K562 (cell line): ENCODE data around the gene ABCB10. TPM values are rescaled to one million over a fixed set of nuclear protein-coding genes. Genes with fewer than 3 reads are reported as not detected.
A peak's percentile ranks its signal among the peaks of the same experiment; 100 is the strongest.

Experiments
- BACH1 ChIP-seq: fragments of 200-800 bp; sonication (Bioruptor generic); IDR thresholded peaks from 2 replicates; pipeline ENCODE4 v1.6.1; 2016; ENCODE audit warnings: missing genetic modification characterization, missing compliant biosample characterization
- CBFA2T2 ChIP-seq: fragments of 450-650 bp; conservative IDR thresholded peaks from 2 replicates; pipeline ENCODE4 v1.6.1; 2017; ENCODE audit warnings: mild to moderate bottlenecking
- GTF2B ChIP-seq: IDR thresholded peaks from 2 replicates; pipeline ENCODE4 v1.6.1; 2011; ENCODE audit not compliant: insufficient read length; ENCODE audit errors: extremely low read depth
- GTF2E2 ChIP-seq: fragments of 200-800 bp; sonication (Bioruptor generic); IDR thresholded peaks from 2 replicates; pipeline ENCODE4 v1.6.1; 2016; ENCODE audit warnings: missing genetic modification characterization, missing compliant biosample characterization
- GTF3C2 ChIP-seq: IDR thresholded peaks from 3 replicates; pipeline ENCODE4 v1.6.1; 2011; ENCODE audit warnings: borderline replicate concordance, mild to moderate bottlenecking, moderate library complexity; ENCODE audit not compliant: insufficient read length; ENCODE audit errors: extremely low read depth
- KDM5B ChIP-seq: fragments of 200-600 bp; sonication (generic); IDR thresholded peaks from 2 replicates; pipeline ENCODE4 v1.6.1; 2012; ENCODE audit warnings: low read depth, mild to moderate bottlenecking, moderate library complexity, low read length, control low read depth, inconsistent platforms; ENCODE audit not compliant: insufficient replicate concordance
- NR4A1 ChIP-seq, 2 experiments: fragments of 250-450 bp in 1 of 2; fragments of 450-650 bp in 1 of 2; sonication (Bioruptor Pico) in 1 of 2; IDR thresholded peaks; 2 replicates each; pipeline versions ENCODE4 v1.4.0 to v1.6.1; 2016 to 2020; ENCODE audit warnings: mild to moderate bottlenecking in 2 of 2, missing compliant biosample characterization in 1 of 2, missing genetic modification characterization in 1 of 2, moderate library complexity in 1 of 2
- RREB1 ChIP-seq: fragments of 250-450 bp; sonication (Bioruptor Pico); IDR thresholded peaks from 2 replicates; pipeline ENCODE4 v1.4.0; 2020
- SMARCA5 ChIP-seq: fragments of 450-650 bp; IDR thresholded peaks from 2 replicates; pipeline ENCODE4 v1.6.1; 2016
- TAL1 ChIP-seq: fragments of 450-650 bp; IDR thresholded peaks from 2 replicates; pipeline ENCODE4 v1.6.1; 2016; ENCODE audit warnings: mild to moderate bottlenecking
- ZHX1 ChIP-seq: fragments of 150-350 bp; conservative IDR thresholded peaks from 2 replicates; pipeline ENCODE4 v1.6.1; 2014; ENCODE audit warnings: low read length
- ZNF133 ChIP-seq: fragments of 250-450 bp; sonication (Bioruptor Pico); IDR thresholded peaks from 2 replicates; pipeline ENCODE4 v1.4.0; 2020; ENCODE audit warnings: mild to moderate bottlenecking
- ZNF311 ChIP-seq: fragments of 250-450 bp; sonication (Bioruptor Pico); IDR thresholded peaks from 2 replicates; pipeline ENCODE4 v1.4.0; 2020; ENCODE audit warnings: mild to moderate bottlenecking, moderate library complexity
- ZNF354B ChIP-seq: fragments of 250-450 bp; sonication (Bioruptor Pico); IDR thresholded peaks from 2 replicates; pipeline ENCODE4 v1.4.0; 2020
- polyA plus RNA-seq, 8 experiments: library from polyadenylated mRNA; depleted of rRNA in 4 of 8; stranded (reverse) in 5 of 8; unstranded in 3 of 8; fragments of >200 nt; fragmentation: Nextera tagmentation in 2 of 8; fragmentation: Illumina TruSeq in 1 of 8; extraction: Ambion mirVana in 2 of 8; extraction: Trizol in 1 of 8; gene quantifications; 2 replicates each; pipeline versions ENCODE4 v1.2.1 to v1.2.3, GENCODE V29; 2011 to 2014; ENCODE audit warnings: inconsistent platforms in 1 of 8, missing spikeins in 1 of 8
- total RNA-seq, 7 experiments: library from RNA; depleted of rRNA in 6 of 7; stranded (reverse); fragments of >200 nt in 6 of 7; fragmentation: Illumina TruSeq in 2 of 7; extraction: Trizol in 2 of 7; gene quantifications; 2 replicates each; pipeline versions ENCODE4 v1.2.1 to v1.2.3, GENCODE V29; 2011 to 2021; ENCODE audit warnings: low replicate concordance in 1 of 7

ABCB10 gene
- total and polyA plus RNA-seq, 9 of the 15 experiments (the other 6 are each of a cell fraction or from before 2014, with no cell fraction given) = 12.4 to 54.8 (median 36.4) TPM

GRCh38 chr1:229507951-229508822 lies 50.3 kb downstream of the ABCB10 start, which contains the start of gene NUP133 (continued):
- TF ChIP-seq GTF2B (peak; percentile 85), BACH1 (tag) (peak; percentile 75; the same call in 1 of the 2 replicates), KDM5B (peak; percentile 96), RREB1 (CRISPR knock-in tag) (0 out of 2 replicates have a peak, but pooled peaks have one; percentile 62), ZNF354B (CRISPR knock-in tag) (no peak), GTF2E2 (tag) (peak; percentile 98), ZNF311 (CRISPR knock-in tag) (no peak), NR4A1 (CRISPR knock-in tag; IDR thresholded peaks at IDR 0.05) (peak; percentile 45; the same call in 1 of the 2 replicates), NR4A1 (tag; IDR thresholded peaks at IDR 0.05) (0 out of 2 replicates have a peak, but pooled peaks have one; percentile 6), ZHX1 (peak; percentile 75; the same call in 1 of the 2 replicates), ZNF133 (no peak), GTF3C2 (no peak), SMARCA5 (no peak), CBFA2T2 (no peak), TAL1 (no peak)
